ENCODE measurements around the gene ZP1.

ZP1 gene

DNA sequence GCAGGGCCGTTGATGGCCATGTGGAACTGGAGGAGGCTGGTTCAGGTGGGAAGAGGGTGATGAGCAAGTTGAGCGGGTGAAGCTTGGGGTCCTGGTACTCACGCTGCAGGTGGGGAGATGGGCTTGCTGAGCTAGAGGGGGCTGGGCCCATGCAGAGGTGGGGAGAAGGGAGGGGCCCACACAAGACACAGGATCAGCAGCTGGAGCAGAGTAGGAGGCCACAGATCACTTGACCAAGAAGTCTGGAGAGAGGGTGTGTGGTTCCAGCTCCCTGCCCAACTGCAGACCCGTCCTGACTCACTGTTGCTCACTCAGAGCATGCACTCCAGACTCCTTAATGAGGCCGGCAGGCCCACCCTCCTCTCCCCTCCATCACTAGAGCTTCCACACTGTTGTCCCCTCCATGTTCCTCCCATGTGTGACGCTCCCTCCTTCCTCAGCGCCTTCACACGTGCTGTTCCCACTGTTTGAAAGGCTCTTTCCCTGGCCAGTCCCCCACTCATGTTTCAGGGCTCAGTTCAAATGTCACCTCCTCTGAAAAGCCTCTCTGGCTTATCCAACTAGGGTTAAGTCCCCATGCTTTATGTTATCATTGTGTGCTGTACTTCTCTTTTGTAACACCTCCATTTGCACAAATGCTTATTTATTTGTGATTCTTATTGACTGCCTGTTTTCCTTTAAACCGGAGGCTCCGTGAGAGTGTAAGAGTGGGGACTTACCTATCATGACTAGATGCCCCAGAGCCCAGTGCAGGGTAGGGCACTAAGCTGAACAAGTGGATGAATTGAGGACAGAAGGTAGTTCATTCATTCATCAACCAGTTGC lies 23.1 kb upstream of the ZP1 start:
- DNase-seq, result no peak

DNA sequence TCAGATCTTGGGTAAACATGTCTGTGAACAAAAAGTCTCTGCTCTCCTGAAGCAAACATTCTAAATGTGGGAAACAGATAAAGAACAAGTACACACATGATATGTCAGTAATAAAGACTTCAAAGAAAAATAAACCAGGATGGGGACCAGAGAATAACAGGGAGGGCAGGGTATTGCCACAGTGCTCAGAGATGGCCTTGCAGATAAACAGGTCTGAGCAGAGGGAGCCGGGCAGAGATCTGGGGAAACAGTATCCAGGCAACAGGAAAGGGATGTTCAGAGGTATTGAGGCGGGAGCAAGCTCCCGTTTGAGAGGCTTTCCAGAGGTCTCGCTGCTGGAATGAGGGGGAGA lies 22.5 kb upstream of the ZP1 start:
- no peak for DNase-seq

DNA sequence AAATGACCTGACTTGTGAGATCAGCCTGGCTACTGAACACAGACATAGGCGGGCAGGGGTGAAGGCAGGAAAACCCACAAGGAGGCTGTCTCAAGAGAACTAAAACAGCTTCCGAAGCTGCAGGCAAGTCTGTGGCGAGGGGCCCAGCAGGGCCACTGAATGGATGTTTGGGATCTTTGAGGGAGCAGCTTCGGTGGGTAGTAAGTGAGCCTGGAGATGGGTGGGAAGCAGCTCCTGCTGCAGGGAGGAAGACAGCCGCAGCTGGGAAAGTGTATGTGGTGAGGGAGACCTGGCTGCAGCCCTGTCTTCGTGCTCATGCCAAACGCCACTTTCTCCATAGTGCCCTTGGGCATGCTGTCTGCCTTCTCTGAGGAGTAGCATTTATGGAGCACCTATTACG lies 22.0 kb upstream of the ZP1 start:
- no peak for DNase-seq

DNA sequence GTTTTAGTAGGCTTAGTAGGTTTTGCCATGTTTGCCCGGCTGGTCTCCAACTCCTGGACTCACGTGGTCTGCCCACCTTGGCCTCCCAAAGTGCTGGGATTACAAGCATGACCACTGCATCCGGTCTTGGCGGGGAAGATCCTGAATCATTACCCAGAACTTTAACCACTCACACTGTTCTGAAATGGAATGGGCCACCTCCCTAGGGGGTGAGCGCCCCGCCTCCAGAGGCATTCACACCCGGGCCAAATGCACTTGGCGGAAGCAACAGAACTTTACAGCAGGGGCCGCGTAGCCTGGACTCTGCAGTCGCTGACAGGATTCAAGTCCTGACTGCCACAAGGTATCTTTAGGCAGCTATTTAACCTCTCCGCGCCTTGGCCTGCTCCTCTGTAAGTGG lies 20.1 kb upstream of the ZP1 start:
- no peak for DNase-seq

DNA sequence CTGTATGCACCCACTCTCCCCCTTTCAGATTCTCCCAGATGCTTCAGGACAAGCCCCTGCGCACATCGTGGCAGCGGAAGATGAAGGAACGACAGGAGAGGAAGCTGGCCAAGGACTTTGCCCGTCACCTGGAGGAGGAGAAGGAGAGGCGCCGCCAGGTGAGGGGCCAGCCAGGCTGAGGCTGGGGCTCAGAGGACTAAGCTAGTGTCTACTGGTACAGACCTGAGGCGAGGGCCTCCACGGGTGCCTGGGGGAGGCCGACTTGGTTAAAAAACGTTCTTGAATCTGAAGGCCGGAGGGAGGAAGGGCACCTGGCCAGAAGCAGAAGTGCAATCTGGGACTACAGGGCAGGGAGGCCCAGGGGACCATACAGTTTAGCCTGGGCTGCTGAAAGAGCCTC lies 19.4 kb upstream of the ZP1 start:
- DNase-seq, result no peak

DNA sequence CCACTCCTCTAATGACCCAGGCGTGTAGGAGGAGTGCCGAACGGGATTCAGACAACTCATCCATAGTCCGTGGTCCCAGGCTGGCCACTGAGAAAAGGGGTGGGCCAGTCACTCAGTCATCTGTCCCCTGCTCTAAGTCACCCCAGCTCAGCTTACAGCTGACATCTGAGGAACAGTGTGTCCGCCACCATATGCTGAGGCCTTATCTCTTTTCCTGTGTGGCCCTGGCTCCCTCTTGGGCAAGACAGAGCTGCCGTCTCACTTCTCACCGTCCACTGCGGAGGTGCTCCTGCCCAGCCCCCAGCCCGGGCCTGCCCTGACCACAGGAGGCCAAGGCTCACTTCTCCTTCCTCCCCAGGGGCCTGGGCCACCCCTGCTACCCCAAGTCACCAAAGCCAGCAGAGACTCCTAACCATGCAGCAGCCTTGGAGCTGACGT lies 18.6 kb upstream of the ZP1 start:
- no peak for DNase-seq

DNA sequence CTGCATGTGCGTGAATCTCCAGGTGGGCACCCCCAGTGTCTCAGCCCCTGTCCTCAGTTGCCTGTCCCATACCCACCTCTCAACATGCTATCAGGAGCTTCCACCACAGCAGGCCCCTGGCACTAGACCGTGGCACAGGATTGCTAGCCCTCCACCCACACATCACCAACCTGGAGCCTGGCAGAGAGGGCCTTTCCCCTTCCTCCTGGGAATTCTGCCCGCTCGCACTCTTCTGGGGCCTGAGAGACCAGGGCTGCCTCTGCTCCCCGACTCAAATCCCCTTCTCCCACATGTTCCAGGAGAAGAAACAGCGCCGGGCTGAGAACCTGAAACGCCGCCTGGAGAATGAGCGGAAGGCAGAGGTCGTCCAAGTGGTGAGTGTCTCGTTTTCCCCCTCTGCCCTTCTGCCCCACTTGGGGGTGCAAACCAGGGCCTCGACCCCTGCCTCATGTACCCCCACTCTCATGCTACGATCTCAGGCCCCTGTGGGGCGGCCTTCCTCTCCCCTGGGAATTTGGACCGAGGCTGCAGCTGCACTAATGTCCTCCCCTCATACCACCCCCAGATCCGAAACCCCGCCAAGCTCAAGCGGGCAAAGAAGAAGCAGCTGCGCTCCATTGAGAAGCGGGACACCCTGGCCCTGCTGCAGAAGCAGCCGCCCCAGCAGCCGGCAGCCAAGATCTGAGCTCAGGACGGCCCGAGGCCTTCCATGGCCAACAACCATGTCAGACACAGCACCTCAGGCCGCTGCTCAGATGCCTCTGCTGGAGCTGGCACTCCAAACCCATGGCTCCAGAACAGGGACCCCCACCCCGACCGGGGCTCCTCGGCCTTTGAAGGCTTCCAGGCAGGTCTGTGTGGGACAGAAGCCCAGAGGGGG lies 17.5 kb upstream of the ZP1 start:
- no peak for DNase-seq

DNA sequence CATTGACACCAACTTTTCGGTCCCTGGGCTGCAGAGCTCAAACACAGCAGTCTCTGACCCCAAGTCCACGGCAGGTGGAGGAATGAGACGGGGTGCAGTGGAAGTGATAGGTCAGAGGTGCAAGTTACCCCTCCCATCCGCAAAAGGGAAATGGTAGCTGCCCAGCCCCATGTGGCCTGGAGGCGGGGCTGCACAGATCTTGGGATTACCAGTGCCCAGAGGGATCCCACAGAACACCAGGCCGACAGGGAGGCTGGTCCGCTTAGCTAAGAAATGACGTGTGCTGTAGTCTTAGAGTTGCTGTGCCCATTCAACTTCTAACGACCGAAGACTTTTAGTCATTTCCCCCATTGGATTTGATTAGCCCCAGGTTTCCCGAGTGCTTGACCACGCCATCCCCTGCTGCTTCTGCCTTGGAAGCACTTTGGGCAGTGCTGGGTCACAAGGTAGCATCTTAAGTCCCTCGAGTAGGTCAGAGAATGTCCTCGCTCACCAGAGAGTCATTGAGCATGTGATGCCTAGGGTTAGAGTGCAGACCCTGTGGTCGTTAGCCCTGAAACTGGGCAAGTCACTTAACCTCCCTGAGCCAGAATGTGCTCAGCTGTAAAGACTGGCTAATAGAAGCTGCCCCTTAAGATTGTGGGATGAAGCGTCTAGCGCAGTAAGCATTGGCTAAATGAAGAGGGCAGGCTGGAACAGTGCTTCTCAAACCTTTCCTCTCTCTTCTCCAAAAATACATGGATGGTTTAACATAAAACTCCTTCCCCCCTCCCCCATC lies 15.8 kb upstream of the ZP1 start:
- no peak for DNase-seq

DNA sequence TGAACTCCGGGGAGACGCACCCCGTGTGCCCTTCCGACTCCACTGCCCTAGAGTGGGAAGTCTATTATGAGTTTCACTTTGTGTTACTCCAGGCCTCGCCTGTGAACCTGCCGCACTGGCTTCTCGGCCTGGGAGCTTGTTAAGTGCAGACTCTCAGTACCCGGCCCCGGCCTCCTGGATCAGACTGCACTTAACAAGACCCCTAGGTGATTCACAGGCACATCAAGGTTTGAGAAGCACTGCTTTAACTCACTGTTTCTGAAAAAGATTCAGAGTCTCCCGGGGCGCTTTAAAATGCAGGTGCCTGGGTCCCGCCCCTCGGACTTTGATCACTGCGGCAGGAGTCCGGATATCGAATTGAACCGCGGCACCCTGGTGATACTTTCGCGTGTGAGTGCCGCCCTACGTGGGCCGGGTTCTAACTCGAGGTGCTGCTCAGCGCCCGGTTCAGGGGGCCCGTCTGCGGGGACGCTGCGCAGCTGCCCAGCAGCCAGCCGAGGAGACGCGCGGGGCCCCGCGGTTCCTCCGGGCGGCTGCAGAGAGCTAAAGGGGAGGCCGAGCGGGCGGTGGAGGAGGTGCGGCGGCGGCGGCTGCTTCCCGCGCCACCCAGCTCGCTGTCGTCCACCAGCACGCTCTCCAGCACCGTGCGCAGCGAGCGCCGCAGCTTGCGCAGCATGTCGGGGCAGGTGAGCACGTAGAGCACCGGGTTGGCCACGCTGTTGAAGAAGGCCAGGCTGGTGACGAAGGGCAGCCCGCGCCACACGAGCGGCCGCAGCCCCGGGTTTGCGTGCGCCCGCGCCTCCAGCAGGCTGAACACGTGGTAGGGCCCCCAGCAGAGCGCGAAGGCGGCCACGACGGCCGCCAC lies 15.0 kb upstream of the ZP1 start:
- DNase-seq, result no peak

DNA sequence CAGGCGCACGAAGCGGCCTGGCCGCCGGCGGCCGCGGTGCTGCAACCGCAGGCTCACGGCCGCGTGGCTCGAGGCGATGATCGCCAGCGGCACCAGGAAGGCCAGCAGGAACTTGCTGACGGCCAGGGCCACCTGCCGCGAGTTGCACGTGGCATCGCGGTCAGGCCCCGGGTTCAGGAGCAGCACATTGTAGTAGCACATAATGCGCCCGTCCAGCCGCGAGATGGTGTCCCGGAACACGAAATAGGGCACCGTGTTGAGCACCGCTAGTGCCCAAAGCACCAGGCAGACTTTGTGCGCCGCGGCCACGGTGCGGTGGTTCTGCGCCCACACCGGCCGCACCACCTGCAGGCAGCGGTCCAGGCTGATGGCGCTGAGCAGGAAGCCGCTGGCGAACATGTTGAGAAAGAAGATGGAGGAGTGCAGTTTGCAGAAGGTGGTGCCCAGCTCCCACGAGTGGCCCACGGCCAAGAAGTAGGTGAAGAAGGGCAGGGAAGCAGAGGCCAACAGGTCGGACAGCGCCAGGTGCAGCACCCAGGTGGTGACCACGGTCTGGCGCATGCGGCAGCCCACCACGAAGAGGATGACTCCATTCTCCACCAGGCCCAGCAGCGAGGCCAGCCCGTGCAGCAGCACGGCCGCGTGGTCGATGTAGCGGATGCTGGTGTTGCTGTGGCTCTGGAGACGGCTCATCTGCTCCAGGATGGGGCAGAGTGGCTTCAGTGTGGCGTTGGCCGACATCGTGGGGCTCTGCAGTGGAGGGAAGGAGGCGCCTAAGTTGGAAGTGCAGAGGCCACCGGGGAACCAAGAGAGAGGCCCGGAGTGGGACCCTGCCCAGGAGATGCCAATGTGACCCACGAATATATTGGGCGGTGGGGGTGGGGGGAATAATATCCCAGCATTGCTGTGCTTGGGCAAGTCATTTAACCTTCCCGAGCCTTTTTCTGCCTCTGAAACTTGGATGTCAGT lies 14.1 kb upstream of the ZP1 start:
- DNase-seq, result no peak

DNA sequence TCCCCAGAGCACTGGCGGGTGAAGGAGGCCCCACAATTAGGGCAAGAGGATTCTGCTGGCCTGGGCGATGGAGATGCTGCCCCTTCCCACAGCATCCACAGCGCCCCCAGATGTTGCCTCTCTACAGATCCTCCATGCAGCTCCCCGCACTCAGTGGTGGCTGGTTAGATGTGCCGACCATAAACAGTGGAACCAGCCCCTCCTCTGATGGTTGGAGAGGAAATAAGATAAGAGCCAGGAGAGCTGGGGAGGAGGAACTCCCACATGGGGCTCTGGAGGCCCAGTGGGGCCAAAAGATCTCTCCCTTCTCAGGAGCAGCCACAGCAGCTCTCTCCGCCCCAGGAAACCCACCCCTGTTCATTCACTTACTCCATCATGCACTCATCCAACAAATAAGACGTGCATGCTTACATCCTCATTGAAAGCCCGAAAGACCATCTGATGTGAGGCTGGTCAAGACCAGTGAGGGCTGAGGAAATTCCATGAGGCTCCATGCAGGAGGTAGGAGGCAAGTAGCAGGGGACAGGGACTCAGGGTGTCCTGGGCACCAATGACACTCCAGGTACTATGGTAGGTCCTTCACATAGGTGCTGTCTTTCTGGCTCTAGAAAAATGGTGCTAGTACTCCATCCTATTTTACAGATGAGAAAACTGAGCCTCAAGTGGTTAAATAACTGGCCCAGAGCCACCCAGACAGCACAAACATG lies 13.0 kb upstream of the ZP1 start:
- DNase-seq, result no peak

DNA sequence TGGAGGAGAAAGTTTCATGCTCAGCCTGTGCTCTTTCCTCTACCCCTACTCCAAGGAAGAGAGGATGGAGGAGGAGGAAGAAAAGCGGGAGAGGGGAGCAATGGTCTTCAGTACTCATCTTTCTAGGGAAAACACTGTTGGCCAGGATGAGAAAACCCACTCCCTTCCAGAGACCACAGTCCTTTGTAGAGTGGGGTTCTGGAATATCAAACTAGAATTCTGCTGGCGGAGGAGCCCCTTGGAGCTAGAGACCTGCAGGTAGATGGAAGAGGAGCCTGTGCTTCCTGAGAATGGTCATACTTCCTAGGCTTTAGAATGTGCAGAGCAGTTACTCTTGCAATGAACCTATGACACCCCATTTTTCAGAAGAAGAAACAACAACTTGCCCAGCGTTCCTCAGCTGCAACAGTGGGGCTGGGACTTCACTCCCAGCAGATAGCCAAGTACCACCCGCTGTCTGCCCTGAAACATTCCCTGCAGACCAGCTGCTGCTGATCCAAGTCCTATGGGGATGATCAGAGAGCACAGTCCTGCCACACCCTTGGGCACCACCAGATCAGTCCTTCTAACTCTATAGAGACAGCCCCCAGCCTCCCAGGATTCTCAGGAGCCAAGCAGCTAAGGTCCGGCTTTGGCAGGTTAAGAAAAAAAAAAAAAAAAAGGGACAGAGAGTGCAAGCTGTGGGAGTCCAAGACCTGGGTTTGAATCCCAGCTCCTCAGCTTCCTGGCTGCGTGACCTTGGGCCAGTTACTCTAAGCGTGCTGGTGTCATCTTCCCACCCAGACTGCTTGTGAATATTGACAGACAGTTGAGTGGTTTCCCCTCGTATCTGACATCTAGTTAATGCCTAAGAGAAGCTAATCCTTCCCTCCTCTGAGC lies 12.3 kb upstream of the ZP1 start:
- DNase-seq, result no peak

DNA sequence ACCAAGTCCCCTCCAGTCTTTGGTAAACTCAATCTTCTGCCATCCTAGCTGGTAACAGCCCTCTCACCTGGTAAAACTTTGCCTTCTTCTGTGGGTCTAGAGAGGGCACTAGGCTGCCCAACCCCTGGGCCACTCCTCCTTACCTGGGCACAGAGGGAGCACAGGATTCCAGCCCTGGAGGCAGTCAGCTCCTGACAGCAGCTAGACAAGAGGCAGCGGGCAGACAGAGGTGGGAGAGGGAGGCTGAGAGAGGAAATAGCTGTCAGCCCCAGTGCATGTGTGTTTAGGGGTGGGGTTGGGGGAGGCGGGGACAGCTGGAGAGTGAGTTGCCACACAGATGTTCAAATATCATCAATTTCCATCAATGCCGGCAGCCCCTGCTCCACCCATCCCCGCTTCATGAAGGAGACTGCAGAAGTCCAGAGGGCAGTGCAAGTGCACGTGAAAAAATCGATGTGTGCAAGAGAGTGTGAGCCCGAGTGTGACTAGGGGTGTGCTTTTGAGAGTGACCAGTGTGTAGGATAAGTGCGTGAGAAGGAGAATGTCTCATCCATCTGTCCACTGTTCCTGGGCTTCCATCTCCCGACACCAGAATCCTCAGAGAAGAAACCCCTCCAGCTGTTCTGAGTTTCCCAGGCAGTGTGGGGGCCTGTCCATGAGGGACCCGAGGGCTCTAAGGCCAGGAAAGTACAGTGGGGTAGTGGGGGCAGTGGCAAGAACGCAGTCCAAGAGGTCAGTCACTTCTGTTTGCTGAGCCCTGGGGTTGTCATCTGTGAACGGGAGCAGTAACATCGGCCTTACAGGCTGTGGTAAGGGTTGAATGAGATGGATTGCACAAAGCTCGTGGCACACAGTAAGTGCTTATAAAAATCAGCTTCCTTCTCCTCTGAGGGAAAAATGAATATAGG lies 11.4 kb upstream of the ZP1 start, which contains the start of gene PTGDR2:
TSS of gene PTGDR2 (minus strand) at position 225 of the 908 bp plus-strand sequence. CDS start 2,228 bp downstream, outside the sequence.
- no peak for DNase-seq

DNA sequence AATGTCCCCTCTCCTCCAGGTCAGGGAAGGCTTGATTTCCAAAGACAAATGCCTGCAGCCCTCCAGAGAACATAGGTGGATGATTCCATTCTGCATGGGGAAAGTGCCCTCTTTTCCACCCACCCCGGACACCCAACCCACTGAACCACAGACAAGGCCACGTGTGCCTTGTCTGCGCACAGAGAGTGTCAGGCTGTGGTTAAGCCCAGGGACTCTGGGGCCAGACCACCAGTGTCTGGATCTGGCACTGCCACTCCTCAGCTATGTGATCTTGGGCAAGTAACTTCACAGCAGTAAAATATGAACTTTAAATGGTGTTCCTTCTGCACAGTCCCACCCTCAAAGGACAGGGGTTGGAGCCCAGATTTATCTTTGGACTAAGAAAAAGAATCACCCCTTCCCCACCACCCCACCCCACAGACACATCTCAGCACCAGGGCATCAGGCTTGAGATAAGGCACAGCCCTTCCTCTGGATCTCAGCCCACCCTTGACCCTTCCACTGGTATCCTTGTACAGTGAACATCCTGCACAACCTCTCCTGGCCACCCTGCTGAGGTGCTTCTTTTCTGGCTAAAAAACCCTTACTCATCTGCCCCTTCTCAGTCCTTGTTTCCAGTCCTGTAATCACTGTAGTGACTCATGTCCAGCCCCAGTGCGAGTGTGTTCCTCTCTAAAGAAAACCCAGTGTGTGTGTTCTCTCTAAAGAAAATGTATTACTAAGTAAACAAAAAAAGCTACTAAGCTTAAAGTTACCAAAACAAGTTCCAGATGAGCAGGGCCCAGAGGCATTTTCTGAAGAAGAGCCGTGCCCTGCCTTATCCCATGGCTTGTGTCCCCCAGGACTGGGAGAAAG lies 9.7 kb upstream of the ZP1 start:
- DNase-seq, result peak; percentile 43

DNA sequence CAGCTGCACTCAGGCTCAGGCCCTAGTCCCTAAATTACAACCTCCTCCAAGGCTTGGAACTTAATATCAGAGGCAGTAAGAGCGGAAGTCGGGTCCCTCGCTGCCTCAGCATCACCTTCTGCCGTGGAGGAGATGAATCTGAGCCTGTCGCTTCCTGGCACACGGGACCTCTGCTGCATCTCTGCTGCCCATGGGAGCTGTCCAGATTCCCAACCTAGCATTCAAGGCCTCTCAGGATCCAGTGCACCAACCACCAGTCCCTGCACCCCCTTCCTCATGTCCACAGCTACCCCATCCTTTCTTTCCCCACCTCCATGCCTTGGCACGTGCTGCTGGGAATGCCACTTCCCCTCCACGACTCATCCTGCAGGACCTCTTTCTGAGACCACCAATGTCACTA lies 9.1 kb upstream of the ZP1 start:
- no peak for DNase-seq

DNA sequence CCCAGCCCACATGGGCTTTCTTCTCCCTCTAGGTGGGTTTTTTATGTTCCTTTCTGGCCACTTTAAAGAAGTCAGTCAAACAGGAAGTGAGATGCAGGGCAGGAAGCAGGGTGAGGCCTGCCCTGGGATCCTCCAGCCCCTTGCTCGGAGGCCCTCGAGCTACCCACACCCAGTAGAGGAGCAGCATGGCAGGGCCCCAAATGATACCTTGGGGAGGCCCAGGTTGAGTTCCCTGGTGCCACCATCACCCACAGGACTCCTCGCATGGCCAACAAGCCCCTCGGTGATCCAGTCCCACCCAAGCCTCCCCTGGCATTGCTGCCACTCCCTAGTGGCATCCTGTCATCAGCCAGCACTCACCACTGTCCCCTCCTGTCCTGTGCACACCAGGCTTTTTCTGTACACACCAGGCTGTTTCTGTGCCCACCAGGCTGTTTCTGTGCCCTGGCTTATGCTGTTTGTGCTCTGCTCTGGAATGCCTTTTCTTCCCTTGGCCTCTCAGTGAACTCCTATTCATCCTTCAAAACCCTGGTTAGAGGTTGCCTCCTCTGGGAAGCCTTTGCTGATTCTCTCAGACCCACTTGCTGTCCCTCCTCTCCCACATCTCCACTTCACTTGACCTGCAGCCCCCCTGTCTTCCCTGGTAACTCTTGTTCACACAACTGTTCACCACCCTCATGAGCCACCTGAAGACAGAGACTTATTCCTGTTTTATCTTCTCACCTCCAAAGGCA lies 8.4 kb upstream of the ZP1 start:
- DNase-seq, result no peak
